ENCODE results near the gene PLCL2.

The PLCL2 gene

GRCh38 chr3:17023006-17023664, 138.4 kb downstream of the PLCL2 start:
- DNase-seq = peak; percentile 38

DNA sequence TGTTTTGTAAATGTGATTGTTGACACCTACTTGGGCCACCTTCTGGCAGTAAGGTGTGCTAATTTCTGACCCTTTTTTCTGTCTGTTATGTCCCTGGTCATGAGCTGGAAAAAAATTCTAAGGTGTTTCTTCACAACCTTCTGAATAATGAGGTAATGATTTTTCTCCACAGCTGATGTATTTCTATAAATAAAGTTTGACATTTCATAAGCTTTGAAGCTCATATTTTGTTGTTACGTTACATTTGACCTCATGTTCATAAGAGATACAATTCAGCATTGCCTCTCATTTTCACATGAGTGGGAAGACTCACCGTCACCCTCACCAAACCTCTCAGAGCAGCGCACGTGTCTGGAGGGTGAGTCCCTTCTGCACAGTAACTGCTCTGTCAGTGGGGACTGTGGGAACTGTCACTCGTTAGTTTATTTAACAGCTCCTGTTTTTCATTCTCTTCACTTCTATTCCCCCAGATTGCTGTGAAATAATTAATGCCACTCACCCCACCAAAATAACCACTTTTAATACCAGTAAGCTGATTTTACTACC, 140.9 kb downstream of the PLCL2 start:
- no peak for DNase-seq

DNA sequence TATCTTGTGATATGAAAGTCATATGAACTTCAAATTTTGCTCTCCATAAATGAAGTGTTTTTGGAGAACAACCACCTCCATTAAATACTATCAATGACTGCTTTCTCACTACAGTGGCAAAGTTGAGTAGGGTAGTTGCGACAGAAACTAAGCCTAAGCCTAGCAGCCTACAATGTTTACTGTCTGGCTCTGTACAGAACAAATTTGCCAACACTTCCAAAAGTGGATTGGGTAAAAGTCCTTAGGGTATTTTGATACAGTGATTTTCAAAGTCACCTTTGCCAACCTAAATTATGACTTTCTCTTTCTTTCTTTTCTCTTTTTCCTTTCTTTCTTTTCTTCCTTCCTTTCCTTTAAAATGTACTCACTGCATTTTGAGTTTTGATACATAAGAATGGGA, 142.6 kb downstream of the PLCL2 start:
- no peak for DNase-seq

GRCh38 chr3:17028363-17028762, 143.6 kb downstream of the PLCL2 start:
- no peak for DNase-seq

DNA sequence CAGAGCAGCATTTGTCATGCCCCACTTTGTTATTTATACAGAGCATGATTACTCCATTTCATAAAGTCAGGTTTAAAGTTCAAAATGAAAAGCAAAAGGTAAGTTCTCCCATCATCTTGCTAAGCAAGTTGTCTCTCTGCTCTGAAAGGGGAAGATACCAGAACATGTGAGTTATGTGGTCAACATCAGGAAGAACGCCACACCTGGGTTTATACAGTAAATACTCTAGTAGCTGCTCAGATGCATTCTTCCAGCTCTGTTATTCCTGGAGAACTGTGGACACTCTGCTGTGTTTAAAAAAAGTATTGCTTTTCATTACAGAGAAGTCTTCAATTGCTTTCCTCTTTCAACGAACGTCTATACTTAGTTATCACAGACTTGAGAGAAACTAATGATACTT, 145.7 kb downstream of the PLCL2 start:
- DNase-seq = peak; percentile 6

- no peak for DNase-seq
Measured at GRCh38 chr3:17030956-17031652, 146.3 kb downstream of the PLCL2 start.

DNA sequence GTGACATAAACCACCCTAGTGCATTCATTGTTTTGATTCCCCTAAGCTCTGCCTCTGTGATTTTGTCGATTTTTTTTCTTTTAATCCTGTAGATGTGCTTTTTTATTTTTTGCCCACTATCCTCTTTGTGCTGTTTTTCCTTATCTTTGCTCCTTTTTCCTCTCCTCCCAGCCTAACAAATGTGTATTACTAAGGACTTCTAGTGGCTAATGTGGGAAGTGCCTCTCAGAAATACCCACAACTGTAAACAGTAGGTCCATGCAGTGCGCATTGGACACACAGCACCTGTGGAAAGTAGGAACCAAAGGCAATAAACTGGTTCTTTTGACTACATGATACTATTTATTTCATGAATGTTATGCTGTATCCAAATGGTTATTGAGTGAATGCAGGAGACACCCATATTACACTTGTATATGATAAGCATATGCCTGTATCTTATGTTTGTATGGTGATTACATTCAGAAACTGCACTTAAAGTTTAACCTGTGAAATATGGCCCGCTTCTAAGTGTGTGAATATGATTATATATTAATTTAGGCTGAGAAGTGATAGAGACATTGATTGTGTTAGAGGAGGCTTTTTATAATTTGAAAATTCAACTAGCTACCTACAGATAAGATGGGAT, 147.8 kb downstream of the PLCL2 start:
- DNase-seq = no peak

GRCh38 chr3:17033516-17034168, 148.9 kb downstream of the PLCL2 start:
- no peak for DNase-seq

DNA sequence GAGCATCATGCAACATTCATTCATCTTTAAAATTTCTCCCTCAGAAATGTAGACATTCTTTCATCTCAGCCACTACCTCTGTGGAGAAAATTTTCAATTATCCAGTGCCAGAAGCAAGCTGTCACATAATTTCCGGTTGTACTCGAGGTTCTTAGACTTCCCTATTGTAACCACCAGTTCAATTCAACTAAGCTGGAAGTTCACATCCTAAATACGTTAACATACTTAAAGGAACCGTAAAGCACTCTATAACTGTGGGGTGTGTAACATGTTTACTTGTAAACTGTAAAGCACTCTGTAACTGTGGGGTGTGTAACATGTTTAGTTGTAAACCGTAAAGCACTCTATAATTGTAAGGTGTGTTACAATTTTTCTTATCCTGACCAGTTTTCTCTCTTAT, 150.3 kb downstream of the PLCL2 start:
- no peak for DNase-seq

DNA sequence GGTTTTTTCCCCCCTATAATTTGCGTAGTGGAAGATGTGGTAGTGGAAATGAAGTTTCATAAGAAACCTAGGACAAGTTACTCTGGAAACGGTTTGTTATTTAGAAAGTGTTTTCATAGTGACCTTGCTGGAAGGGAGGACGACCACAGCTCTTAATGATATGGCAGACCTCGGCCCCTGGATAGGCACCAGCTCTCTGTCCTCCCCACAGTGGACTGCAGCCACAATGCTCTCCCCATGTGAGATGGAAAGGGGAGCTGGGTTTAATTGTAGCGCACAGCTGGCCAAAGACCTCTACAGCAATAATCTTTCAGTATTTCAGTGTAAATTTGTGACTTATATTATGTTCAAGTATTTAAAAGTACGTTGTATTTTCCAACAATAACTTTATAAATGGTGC, 151.2 kb downstream of the PLCL2 start:
- DNase-seq = no peak

- DNase-seq = no peak
Measured at GRCh38 chr3:17038141-17038540, 153.4 kb downstream of the PLCL2 start.

GRCh38 chr3:17038900-17039553, 154.3 kb downstream of the PLCL2 start:
- DNase-seq = no peak

- no peak for DNase-seq
Measured at GRCh38 chr3:17039594-17039993, 154.8 kb downstream of the PLCL2 start.

DNA sequence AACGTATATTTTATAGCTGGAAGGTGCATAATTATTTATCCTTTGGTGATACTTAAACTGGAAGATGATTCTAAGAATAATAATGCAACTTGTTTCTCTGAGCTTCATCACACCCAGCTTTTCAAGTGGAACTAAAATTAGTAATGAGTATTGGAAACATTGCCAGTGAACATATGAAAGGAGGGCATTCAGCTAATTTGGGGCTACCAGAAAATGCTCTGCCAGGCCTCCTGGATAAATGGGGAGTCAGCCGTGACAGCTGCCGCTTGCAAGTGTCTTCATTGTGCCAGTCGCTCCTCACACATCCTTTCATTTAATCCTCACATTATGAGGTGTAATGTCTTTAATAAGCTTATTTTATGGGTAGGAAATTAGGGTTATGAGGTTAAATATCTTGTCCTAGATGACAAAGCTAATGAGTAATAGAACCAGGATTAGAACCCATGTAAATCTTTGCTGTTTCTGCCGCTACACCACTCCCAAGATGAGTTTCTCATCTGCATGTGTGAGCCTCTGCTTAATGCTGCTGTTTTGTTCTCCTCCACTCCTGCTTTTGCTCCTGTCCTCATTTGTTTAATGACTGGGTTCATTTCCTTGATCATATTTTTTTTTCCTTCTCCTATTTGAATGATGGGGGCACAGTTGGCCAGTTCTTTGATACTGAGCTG, 155.7 kb downstream of the PLCL2 start:
- no peak for DNase-seq

DNA sequence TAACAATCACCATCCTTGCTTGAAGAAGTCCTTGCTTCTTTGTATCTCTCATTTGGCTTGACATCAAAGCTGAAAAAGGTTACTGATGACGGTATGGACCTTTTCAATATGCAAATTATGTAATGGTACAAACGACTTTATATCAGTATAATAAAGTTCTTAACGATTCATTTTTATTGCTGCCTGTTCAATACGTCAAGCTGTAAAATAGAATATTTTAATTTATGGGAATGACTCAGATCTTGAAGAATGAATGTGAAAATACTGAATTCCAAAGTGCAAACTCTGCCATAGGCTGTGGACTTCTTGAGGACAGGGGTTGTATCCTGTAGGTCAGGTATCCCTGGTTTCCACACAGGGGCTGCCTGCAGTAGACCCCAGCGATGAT, 156.2 kb downstream of the PLCL2 start:
- no peak for DNase-seq

- no peak for DNase-seq
Measured at GRCh38 chr3:17044855-17045254, 160.1 kb downstream of the PLCL2 start.

GRCh38 chr3:17045705-17046104, 160.9 kb downstream of the PLCL2 start:
- no peak for DNase-seq

DNA sequence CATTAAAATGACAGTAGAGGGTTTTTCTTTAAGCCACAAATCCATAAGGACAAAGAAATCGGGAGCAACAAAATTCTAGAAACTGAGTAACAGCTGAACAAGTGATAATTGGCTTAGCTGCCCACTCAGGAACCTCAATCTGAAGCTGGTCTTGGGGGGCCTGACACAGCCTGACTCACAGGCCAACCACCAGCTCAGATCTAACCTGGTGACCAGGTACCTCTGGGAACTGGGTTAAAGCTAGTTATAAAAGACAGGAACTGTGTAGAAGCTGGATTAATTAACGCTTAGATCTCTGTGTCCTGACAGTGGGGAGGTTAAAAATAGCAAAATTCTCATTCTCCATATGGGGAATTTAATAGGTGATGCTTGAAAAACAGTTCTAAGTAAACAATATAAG, 161.9 kb downstream of the PLCL2 start:
- no peak for DNase-seq

DNA sequence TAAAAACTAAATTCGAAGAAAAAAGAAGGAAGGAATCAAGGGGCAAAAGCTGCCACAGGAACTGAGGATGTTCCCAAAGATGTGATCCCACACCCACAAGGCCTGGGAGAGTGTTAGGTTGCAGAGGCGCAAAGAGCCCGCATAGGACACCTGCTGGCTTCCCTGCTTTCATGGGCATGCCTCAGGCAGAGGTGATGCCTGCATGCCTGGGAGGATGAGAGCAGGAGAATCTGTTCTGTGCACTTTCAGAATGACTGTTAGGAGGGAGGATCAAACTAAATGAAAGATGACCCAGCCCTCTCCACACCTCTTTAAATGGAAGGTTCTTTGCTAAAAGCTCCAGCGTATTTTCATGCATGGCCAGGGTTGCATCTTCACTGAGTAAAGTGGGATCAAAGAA, 162.4 kb downstream of the PLCL2 start:
- no peak for DNase-seq

- DNase-seq = no peak
Measured at GRCh38 chr3:17047894-17048293, 163.1 kb downstream of the PLCL2 start.

- no peak for DNase-seq
Measured at GRCh38 chr3:17050071-17050470, 165.3 kb downstream of the PLCL2 start.

- DNase-seq = no peak
Measured at GRCh38 chr3:17050506-17050905, 165.8 kb downstream of the PLCL2 start.
